Heart right ventricle (tissue), 16 donors: ENCODE results near the gene LRP1. TPM values are rescaled to one million over a fixed set of nuclear protein-coding genes. Genes with fewer than 3 reads are reported as not detected.
A peak's percentile ranks its signal among the peaks of the same experiment; 100 is the strongest.

Experiments
- ATAC-seq, 8 donors: fragments of 200-7000 bp; cut with Tn5 transposase; one replicate each; pipeline ENCODE4 v1.9.1; 2020; ENCODE audit warnings: mild to moderate bottlenecking in 8 of 8, moderate library complexity in 8 of 8, moderate number of reproducible peaks in 1 of 8
- DNase-seq, 2 donors: peaks; one replicate each; pipeline ENCODE4 v3.0.0-alpha.2; 2020
- H3K27ac ChIP-seq, 10 donors: fragments of 200-600 bp; sonication (generic) in 2 of 10; one replicate each; pipeline versions ENCODE4 v1.5.0 to v1.8.0; 2020 to 2022; ENCODE audit warnings: mild to moderate bottlenecking in 3 of 10
- H3K27me3 ChIP-seq, 7 donors: fragments of 200-600 bp; one replicate each; pipeline ENCODE4 v1.8.0; 2021 to 2022; ENCODE audit warnings: mild to moderate bottlenecking in 2 of 7
- H3K36me3 ChIP-seq, 9 donors: fragments of 200-600 bp; sonication (generic) in 1 of 9; one replicate each; pipeline versions ENCODE4 v1.5.0 to v1.8.0; 2020 to 2022; ENCODE audit warnings: mild to moderate bottlenecking in 2 of 9
- H3K4me1 ChIP-seq, 9 donors: fragments of 200-600 bp; sonication (generic) in 1 of 9; one replicate each; pipeline versions ENCODE4 v1.5.0 to v1.8.0; 2020 to 2022; ENCODE audit warnings: mild to moderate bottlenecking in 4 of 9
- H3K4me3 ChIP-seq, 10 donors: fragments of 200-600 bp; sonication (generic) in 2 of 10; one replicate each; pipeline versions ENCODE4 v1.5.0 to v1.8.0; 2020 to 2022; ENCODE audit warnings: mild to moderate bottlenecking in 7 of 10, moderate library complexity in 2 of 10
- H3K9me3 ChIP-seq, 11 donors: fragments of 200-600 bp in 10 of 11; sonication (generic) in 2 of 11; one replicate each; pipeline versions ENCODE4 v1.5.0 to v1.8.0; 2013 to 2022; ENCODE audit warnings: mild to moderate bottlenecking in 2 of 11, control low read depth in 1 of 11, moderate library complexity in 1 of 11
- CTCF ChIP-seq, 9 donors: fragments of 200-600 bp; sonication (generic) in 2 of 9; IDR thresholded peaks; one replicate each; pipeline versions ENCODE4 v1.5.0 to v1.8.0; 2021 to 2022; ENCODE audit warnings: antibody characterized with exemption in 9 of 9, mild to moderate bottlenecking in 5 of 9, moderate library complexity in 1 of 9
- WGBS, 2 donors: extraction: QIAGEN DNeasy Blood & Tissue Kit; methylation state at CpG; one replicate each; pipeline ENCODE4 v1.1.7; 2013; ENCODE audit warnings: inconsistent platforms in 1 of 2; 5-methylcytosine and 5-hydroxymethylcytosine counted together
- intact Hi-C, 10 donors: fragments of 100-400 bp; cut with DNase I; formaldehyde crosslinking; loops; one replicate each; pipeline versions ENCODE4 v1.11.1 to v1.14.2; 2022
- polyA plus RNA-seq, 2 donors: library from polyadenylated mRNA; stranded (reverse); fragments of 200-250 nt; gene quantifications; one replicate each; pipeline ENCODE4 v1.2.3, GENCODE V29; 2013
- total RNA-seq, 10 donors: library from RNA; stranded (reverse); fragmentation: NEBNext Ultra II Directional in 3 of 10; extraction: Animal tissue kit (Norgen Biotek cat#: 25700) in 3 of 10; gene quantifications; one replicate each; pipeline versions ENCODE4 v1.2.1 to v1.2.4, GENCODE V29; 2021 to 2023
- donor health status: Arrhythmogenic right ventricular cardiomyopathy.
- donor health status: ischemic (EF 13 %, LVEDD 7.1; RV severe dilation, severe dysfunction).
- donor health status: healthy with polysubstance abuse.
- donor health status: DM: no; HTN: yes; CAD: no.
- donor health status: DM: no; HTN: no; CAD: no.
- donor health status: ischemic (EF 25% LVEDD 6.9; RV normal size, moderate dysfunction).
- donor health status: ischemic (EF 25% LVEDD 5.7; RV mildly dilated, moderate dysfunction).
- donor health status: healthy.
- donor health status: DM: yes; HTN: yes; CAD: no.
- donor health status: Ischemic cardiomyopathy.
- donor health status: ischemic (EF 35%, LVEDD 5.7; RV mildly dilated, moderate dysfunction).
- donor health status: nonischemic (EF 11% LVEDD 7.7; RV severe dilation, severe dysfunction).
- donor health status: DM: yes; HTN: yes; CAD: no.
- donor health status: PGD.
- donor health status: ischemic (EF 29% LVEDD 5.4; RV normal size, mild dysfunction).
- donor health status: nonischemic (EF 23%, LVEDD 6.1; RV moderate dilation, normal function).

LRP1 gene
- total and polyA plus RNA-seq, 12 donors: 46.3 to 259 (median 69.3) TPM

GRCh38 chr12:57142727-57143126 is 14.4 kb downstream of the LRP1 start:
- TF ChIP-seq CTCF (IDR thresholded peaks at IDR 0.05): no peak
- intact Hi-C loops: no loop called here
- no peak for DNase-seq
- Histone ChIP-seq H3K4me3 (no peak overlapping the region), H3K9me3 (no peaks in the 10 kb centered on the region), H3K4me1 (peaks cover 6 to 93% (median 71%) of the 10 kb centered on the region in 9 donors), H3K36me3 (peaks cover 0 to 95% (median 25%) of the 10 kb centered on the region in 9 donors), H3K27ac (peak overlapping the region in 9 of 10 donors; percentile 13 to 80 (median 68)), H3K27me3 (no peaks in the 10 kb centered on the region)
- no peak for ATAC-seq
- WGBS, 2 donors: 67% methylated on average over 7 of the region's 7 CpGs

- no peak for DNase-seq
Observed at GRCh38 chr12:57143454-57143853, 15.2 kb downstream of the LRP1 start.

GRCh38 chr12:57145460-57146059 is 17.3 kb downstream of the LRP1 start:
- peaks cover 28 to 93% (median 82%) of the 10 kb centered on the region in 9 donors for H3K4me1 ChIP-seq
- DNase-seq: no peak
- peaks cover 0 to 93% (median 25%) of the 10 kb centered on the region in 9 donors for H3K36me3 ChIP-seq
- peak overlapping the region in 8 of 10 donors; percentile 21 to 93 (median 86) for H3K27ac ChIP-seq
- no peak for TF ChIP-seq CTCF (IDR thresholded peaks at IDR 0.05)
- intact Hi-C loops: no loop called here
- no peak overlapping the region for H3K4me3 ChIP-seq
- no peaks in the 10 kb centered on the region for H3K27me3 ChIP-seq
- no peak for ATAC-seq
- no peaks in the 10 kb centered on the region for H3K9me3 ChIP-seq
- 56 to 61% methylated on average over 10 of the region's 10 CpGs for WGBS, 2 donors

More at GRCh38 chr12:57143454-57143853, 15.2 kb downstream of the LRP1 start:
- H3K9me3 ChIP-seq: no peaks in the 10 kb centered on the region
- intact Hi-C loops: no loop called here
- H3K36me3 ChIP-seq: peaks cover 0 to 100% (median 25%) of the 10 kb centered on the region in 9 donors
- no peak overlapping the region for H3K4me3 ChIP-seq
- WGBS, 2 donors: 81 to 82% methylated on average over 4 of the region's 4 CpGs
- peak overlapping the region in 8 of 10 donors; percentile 13 to 80 (median 70) for H3K27ac ChIP-seq
- ATAC-seq: no peak
- no peak for TF ChIP-seq CTCF (IDR thresholded peaks at IDR 0.05)
- H3K4me1 ChIP-seq: peaks cover 11 to 93% (median 71%) of the 10 kb centered on the region in 9 donors
- H3K27me3 ChIP-seq: no peaks in the 10 kb centered on the region

GRCh38 chr12:57146092-57146491 is 17.8 kb downstream of the LRP1 start:
- intact Hi-C loops: no loop called here
- peaks cover 33 to 93% (median 87%) of the 10 kb centered on the region in 9 donors for H3K4me1 ChIP-seq

More at GRCh38 chr12:57146092-57146491, 17.8 kb downstream of the LRP1 start:
- peaks cover 0 to 93% (median 21%) of the 10 kb centered on the region in 9 donors for H3K36me3 ChIP-seq
- no peaks in the 10 kb centered on the region for H3K9me3 ChIP-seq
- WGBS, 2 donors: 84 to 87% methylated on average over 2 of the region's 2 CpGs
- DNase-seq (no peak), ATAC-seq (no peak)
- peak overlapping the region in 8 of 10 donors; percentile 21 to 93 (median 86) for H3K27ac ChIP-seq
- no peak overlapping the region for H3K4me3 ChIP-seq
- no peaks in the 10 kb centered on the region for H3K27me3 ChIP-seq
- TF ChIP-seq CTCF (IDR thresholded peaks at IDR 0.05): no peak
